Common myeloid progenitor, CD34-positive (primary cell): ENCODE measurements around the gene KCNQ4.

Experiments used
- CTCF ChIA-PET: fragments of 350-600 bp; sonication (Branson Sonifier 250); formaldehyde crosslinking; loops from one replicate; lab custom pipeline; 2021; ENCODE audit warnings: antibody characterized with exemption; lab: Charles Lee
- POLR2A ChIA-PET: fragments of 350-600 bp; sonication (Branson Sonifier 250); formaldehyde crosslinking; loops from one replicate; lab custom pipeline; 2021; ENCODE audit warnings: antibody characterized with exemption; lab: Charles Lee
- DNase-seq, 3 donors: peaks; one replicate each; pipeline versions ENCODE4 v3.0.0 to v3.0.0-alpha.2; 2013
- H3K27ac ChIP-seq, 2 experiments: 1 replicate in 1 of 2; 2 replicates in 1 of 2; pipeline ENCODE4 v1.7.0; 2013; ENCODE audit warnings: inconsistent platforms in 2 of 2, low read length in 2 of 2, mild to moderate bottlenecking in 2 of 2, low read depth in 1 of 2, moderate library complexity in 1 of 2; ENCODE audit not compliant: severe bottlenecking in 2 of 2, insufficient read depth in 1 of 2, poor library complexity in 1 of 2
- H3K27me3 ChIP-seq, 5 experiments: replicated peaks in 2 of 5; 1 replicate in 3 of 5; 2 replicates in 2 of 5; pipeline versions ENCODE4 v1.6.1 to v1.7.0; 2013; ENCODE audit warnings: low read length in 4 of 5, mild to moderate bottlenecking in 2 of 5, moderate library complexity in 2 of 5, inconsistent platforms in 1 of 5; ENCODE audit not compliant: insufficient read depth in 5 of 5, control insufficient read depth in 4 of 5
- H3K36me3 ChIP-seq, 4 experiments: 1 replicate in 2 of 4; 2 replicates in 2 of 4; pipeline versions ENCODE4 v1.6.1 to v1.7.0; 2013; ENCODE audit warnings: low read length in 3 of 4, control low read depth in 1 of 4, mild to moderate bottlenecking in 1 of 4; ENCODE audit not compliant: control insufficient read depth in 4 of 4, insufficient read depth in 4 of 4
- H3K4me1 ChIP-seq, 4 experiments: 1 replicate in 3 of 4; 2 replicates in 1 of 4; pipeline versions ENCODE4 v1.6.1 to v1.7.1; 2013; ENCODE audit warnings: low read length in 3 of 4, mild to moderate bottlenecking in 3 of 4, control low read depth in 1 of 4, inconsistent platforms in 1 of 4, moderate library complexity in 1 of 4; ENCODE audit not compliant: control insufficient read depth in 4 of 4, insufficient read depth in 4 of 4; ENCODE audit errors: control extremely low read depth in 1 of 4
- H3K4me3 ChIP-seq, 7 experiments: 1 replicate in 4 of 7; 2 replicates in 3 of 7; pipeline versions ENCODE4 v1.5.1 to v1.7.0; 2013; ENCODE audit warnings: mild to moderate bottlenecking in 7 of 7, low read length in 6 of 7, moderate library complexity in 6 of 7, inconsistent platforms in 2 of 7, low read depth in 2 of 7, control low read depth in 1 of 7; ENCODE audit not compliant: insufficient read depth in 4 of 7, control insufficient read depth in 1 of 7; ENCODE audit errors: extremely low read depth in 1 of 7
- H3K9me3 ChIP-seq, 5 experiments: 1 replicate in 4 of 5; 2 replicates in 1 of 5; pipeline versions ENCODE4 v1.6.1 to v1.7.1; 2013; ENCODE audit warnings: low read length in 4 of 5, mild to moderate bottlenecking in 2 of 5, inconsistent platforms in 1 of 5, low read depth in 1 of 5, moderate library complexity in 1 of 5; ENCODE audit not compliant: control insufficient read depth in 4 of 5, insufficient read depth in 2 of 5; ENCODE audit errors: control extremely low read depth in 1 of 5
- WGBS: methylation state at CpG from one replicate; pipeline ENCODE4 v1.1.5; 2013; ENCODE audit not compliant: insufficient coverage; 5-methylcytosine and 5-hydroxymethylcytosine counted together

The KCNQ4 gene

GRCh38 chr1:40806240-40806639 is 22.7 kb downstream of the KCNQ4 start:
- DNase-seq, result no peak
- peaks cover 4 to 42% (median 34%) of the 10 kb centered on the region in 4 experiments for H3K4me1 ChIP-seq
- no peaks in the 10 kb centered on the region for H3K9me3 ChIP-seq
- WGBS, result 100% methylated on average over 1 of the region's 3 CpGs
- CTCF ChIA-PET, result interaction anchor here (0.9 to 1.3 kb wide), 3 partner anchors 10 to 38 kb away, joined by 3 to 4 read pairs (median 3); no protein-coding TSS in a partner anchor
- H3K4me3 ChIP-seq, result no peak overlapping the region
- no peaks in the 10 kb centered on the region for H3K36me3 ChIP-seq
- POLR2A ChIA-PET, result no interaction called here
- no peak overlapping the region for H3K27ac ChIP-seq
- H3K27me3 ChIP-seq, result no peaks in the 10 kb centered on the region

GRCh38 chr1:40806731-40807695 is 23.4 kb downstream of the KCNQ4 start:
- 93% methylated on average over 19 of the region's 20 CpGs for WGBS
- H3K36me3 ChIP-seq, result no peaks in the 10 kb centered on the region
- no peak overlapping the region for H3K27ac ChIP-seq
- POLR2A ChIA-PET, result no interaction called here
- DNase-seq, result no peak
- H3K4me1 ChIP-seq, result peaks cover under 1 to 36% (median 26%) of the 10 kb centered on the region in 4 experiments
- CTCF ChIA-PET, result interaction anchor here (0.9 to 1.3 kb wide), 2 partner anchors 11 to 14 kb away, joined by 3 to 4 read pairs; no protein-coding TSS in a partner anchor
- no peaks in the 10 kb centered on the region for H3K9me3 ChIP-seq
- no peaks in the 10 kb centered on the region for H3K27me3 ChIP-seq
- no peak overlapping the region for H3K4me3 ChIP-seq

GRCh38 chr1:40808002-40808401 is 24.4 kb downstream of the KCNQ4 start:
- peaks cover 0 to 27% (median 17%) of the 10 kb centered on the region in 4 experiments for H3K4me1 ChIP-seq
- DNase-seq, result no peak
- H3K4me3 ChIP-seq, result no peak overlapping the region
- no peak overlapping the region for H3K27ac ChIP-seq
- CTCF ChIA-PET, result no interaction called here
- H3K27me3 ChIP-seq, result no peaks in the 10 kb centered on the region
- H3K36me3 ChIP-seq, result no peaks in the 10 kb centered on the region
- WGBS, result 90% methylated on average over 2 of the region's 3 CpGs
- no peaks in the 10 kb centered on the region for H3K9me3 ChIP-seq
- POLR2A ChIA-PET, result no interaction called here

GRCh38 chr1:40808444-40808843 is 24.9 kb downstream of the KCNQ4 start:
- Histone ChIP-seq H3K4me3 (no peak overlapping the region), H3K9me3 (no peaks in the 10 kb centered on the region), H3K27ac (no peak overlapping the region), H3K27me3 (no peaks in the 10 kb centered on the region), H3K36me3 (no peaks in the 10 kb centered on the region), H3K4me1 (peaks cover 0 to 23% (median 13%) of the 10 kb centered on the region in 4 experiments)
- ChIA-PET POLR2A (no interaction called here), CTCF (interaction anchor here (1.0 to 1.6 kb wide), 2 partner anchors 12 to 34 kb away, joined by 3 to 5 read pairs; no protein-coding TSS in a partner anchor)
- no peak for DNase-seq
- 100% methylated on average over 3 of the region's 3 CpGs for WGBS

- Histone ChIP-seq H3K27me3 (no peaks in the 10 kb centered on the region), H3K4me3 (no peak overlapping the region), H3K9me3 (no peaks in the 10 kb centered on the region), H3K27ac (no peak overlapping the region), H3K36me3 (no peaks in the 10 kb centered on the region), H3K4me1 (peaks cover 0 to 18% (median 8%) of the 10 kb centered on the region in 4 experiments)
- ChIA-PET POLR2A (interaction anchor here (0.5 kb wide), 1 partner anchor 343 kb away, joined by 3 read pairs; no protein-coding TSS in a partner anchor), CTCF (interaction anchor here (1.0 to 1.6 kb wide), 4 partner anchors 12 to 117 kb away, joined by 3 to 5 read pairs (median 3); no protein-coding TSS in a partner anchor)
- DNase-seq, result no peak
- 80% methylated on average over 6 of the region's 6 CpGs for WGBS
Measured at GRCh38 chr1:40808909-40809308, 25.3 kb downstream of the KCNQ4 start.

- Histone ChIP-seq H3K4me3 (no peak overlapping the region), H3K36me3 (no peaks in the 10 kb centered on the region), H3K27ac (no peak overlapping the region), H3K9me3 (no peaks in the 10 kb centered on the region), H3K27me3 (peaks cover 0 to 2% (median 0%) of the 10 kb centered on the region in 5 experiments), H3K4me1 (peaks cover 0 to 15% (median 6%) of the 10 kb centered on the region in 4 experiments)
- no peak for DNase-seq
- CTCF ChIA-PET, result interaction anchor here (0.9 to 1.2 kb wide), 2 partner anchors 12 to 13 kb away, joined by 3 to 4 read pairs; no protein-coding TSS in a partner anchor
- 95% methylated on average over 3 of the region's 5 CpGs for WGBS
- POLR2A ChIA-PET, result no interaction called here
Measured at GRCh38 chr1:40810927-40811326, 27.3 kb downstream of the KCNQ4 start.
